GM18873 (cell line): ENCODE measurements around the gene POPDC3.

Experiments
- ATAC-seq: cut with Tn5 transposase; IDR thresholded peaks from one replicate; pipeline ENCODE4 v1.9.1; 2021; ENCODE audit warnings: mild to moderate bottlenecking, moderate library complexity, moderate number of reproducible peaks; ENCODE audit not compliant: unreplicated experiment, low FRiP score

Gene POPDC3

GRCh38 chr6:105161421-105161820 is 18.4 kb downstream of the POPDC3 start:
- ATAC-seq, result no peak

- ATAC-seq, result no peak
These were observed 26.1 kb downstream of the POPDC3 start for GRCh38 chr6:105153676-105154075.

- no peak for ATAC-seq
These were observed 26.9 kb downstream of the POPDC3 start for GRCh38 chr6:105152880-105153279.

GRCh38 chr6:105151644-105152043 is 28.2 kb downstream of the POPDC3 start:
- no peak for ATAC-seq

- ATAC-seq, result no peak
These were observed 41.7 kb downstream of the POPDC3 start for GRCh38 chr6:105138141-105138540.

GRCh38 chr6:105137388-105137787 is 42.4 kb downstream of the POPDC3 start:
- no peak for ATAC-seq

GRCh38 chr6:105136431-105137350 is 43.1 kb downstream of the POPDC3 start:
- ATAC-seq, result peak; percentile 48

GRCh38 chr6:105135907-105136430 is 43.8 kb downstream of the POPDC3 start:
- no peak for ATAC-seq

- no peak for ATAC-seq
These were observed 44.8 kb downstream of the POPDC3 start for GRCh38 chr6:105135056-105135455.

GRCh38 chr6:105122717-105123116 is 57.1 kb downstream of the POPDC3 start:
- no peak for ATAC-seq

GRCh38 chr6:105121981-105122380 is 57.8 kb downstream of the POPDC3 start:
- no peak for ATAC-seq

GRCh38 chr6:105120570-105120969 is 59.2 kb downstream of the POPDC3 start:
- no peak for ATAC-seq

GRCh38 chr6:105116150-105116549 is 63.7 kb downstream of the POPDC3 start:
- no peak for ATAC-seq

- ATAC-seq, result no peak
These were observed 66.4 kb downstream of the POPDC3 start for GRCh38 chr6:105113422-105113821.

- no peak for ATAC-seq
These were observed 67.2 kb downstream of the POPDC3 start for GRCh38 chr6:105112577-105112976.

GRCh38 chr6:105111871-105112270 is 67.9 kb downstream of the POPDC3 start:
- no peak for ATAC-seq

- ATAC-seq, result no peak
These were observed 68.7 kb downstream of the POPDC3 start for GRCh38 chr6:105111105-105111504.

GRCh38 chr6:105109955-105110895 is 69.6 kb downstream of the POPDC3 start:
- no peak for ATAC-seq

- ATAC-seq, result no peak
These were observed 71.1 kb downstream of the POPDC3 start for GRCh38 chr6:105108631-105109262.
